ENCODE measurements around the gene MINK1.

The MINK1 gene

DNA sequence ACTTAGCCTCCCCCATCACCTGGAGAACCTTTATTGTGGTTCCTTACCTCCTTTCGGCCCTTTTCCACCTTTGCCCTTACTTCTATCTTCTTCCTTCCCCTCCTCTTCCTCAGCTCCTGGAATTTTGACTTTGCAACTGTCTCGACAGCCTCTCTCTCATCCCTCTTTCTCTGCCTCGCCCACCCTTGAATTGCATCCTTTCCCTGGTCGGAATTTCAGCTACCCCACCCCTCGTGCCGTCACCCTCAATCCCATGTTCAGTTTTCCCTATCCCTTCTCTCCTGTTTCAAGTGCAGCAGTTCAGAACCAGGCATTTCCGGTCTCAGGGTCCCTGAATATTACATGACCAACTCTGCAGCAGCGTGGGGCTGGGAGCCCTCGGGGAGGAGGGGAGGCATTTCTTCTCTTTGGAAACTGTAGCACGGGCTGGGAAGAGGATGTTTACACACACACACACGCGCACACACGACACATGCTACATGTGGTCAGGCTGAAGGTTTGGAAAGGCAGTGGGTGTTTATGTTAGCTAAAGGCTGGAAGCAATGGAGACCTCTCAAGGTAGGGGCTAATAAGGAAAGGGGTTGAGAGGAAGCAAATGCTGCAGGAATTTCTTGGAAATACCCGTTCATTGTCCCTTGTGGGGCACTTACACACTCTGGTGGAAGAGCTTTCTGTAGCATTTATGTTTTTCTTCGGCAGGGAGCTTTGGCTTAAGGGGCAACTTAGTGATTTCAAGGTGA, 971 bp downstream of the MINK1 start (continued):
- no peak for TF ChIP-seq ZNF138 (tag by site-specific recombination; IDR thresholded peaks at IDR 0.05; ENCODE audit: borderline replicate concordance)
- peak; percentile 81 for TF ChIP-seq KLF1 (tag by site-specific recombination; IDR thresholded peaks at IDR 0.05)
- no peak for TF ChIP-seq ZNF785 (tag by site-specific recombination; IDR thresholded peaks at IDR 0.05)
- TF ChIP-seq HOXA7 (CRISPR knock-in tag; IDR thresholded peaks at IDR 0.05; ENCODE audit: borderline replicate concordance), result no peak
- TF ChIP-seq ZNF600 (tag by site-specific recombination; IDR thresholded peaks at IDR 0.05), result peak; percentile 82
- TF ChIP-seq ZNF792 (tag by site-specific recombination; IDR thresholded peaks at IDR 0.05), result no peak
- no peak for TF ChIP-seq MYNN (tag by site-specific recombination; IDR thresholded peaks at IDR 0.05; ENCODE audit: borderline replicate concordance)
- TF ChIP-seq, protein P1, sequence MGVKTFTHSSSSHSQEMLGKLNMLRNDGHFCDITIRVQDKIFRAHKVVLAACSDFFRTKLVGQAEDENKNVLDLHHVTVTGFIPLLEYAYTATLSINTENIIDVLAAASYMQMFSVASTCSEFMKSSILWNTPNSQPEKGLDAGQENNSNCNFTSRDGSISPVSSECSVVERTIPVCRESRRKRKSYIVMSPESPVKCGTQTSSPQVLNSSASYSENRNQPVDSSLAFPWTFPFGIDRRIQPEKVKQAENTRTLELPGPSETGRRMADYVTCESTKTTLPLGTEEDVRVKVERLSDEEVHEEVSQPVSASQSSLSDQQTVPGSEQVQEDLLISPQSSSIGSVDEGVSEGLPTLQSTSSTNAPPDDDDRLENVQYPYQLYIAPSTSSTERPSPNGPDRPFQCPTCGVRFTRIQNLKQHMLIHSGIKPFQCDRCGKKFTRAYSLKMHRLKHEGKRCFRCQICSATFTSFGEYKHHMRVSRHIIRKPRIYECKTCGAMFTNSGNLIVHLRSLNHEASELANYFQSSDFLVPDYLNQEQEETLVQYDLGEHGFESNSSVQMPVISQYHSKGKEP (tag by site-specific recombination; IDR thresholded peaks at IDR 0.05), result no peak
- peak; percentile 75 for TF ChIP-seq ZBTB11 (tag by site-specific recombination; conservative IDR thresholded peaks at IDR 0.05; ENCODE audit: low read depth)
- 0 out of 2 replicates have a peak, but pooled peaks have one; percentile 10 for TF ChIP-seq ZNF24 (tag by site-specific recombination; IDR thresholded peaks at IDR 0.05)
- no peak for TF ChIP-seq TCF7L2 (IDR thresholded peaks at IDR 0.05; ENCODE audit: borderline replicate concordance, low read depth, low read length)
- TF ChIP-seq, protein P2, sequence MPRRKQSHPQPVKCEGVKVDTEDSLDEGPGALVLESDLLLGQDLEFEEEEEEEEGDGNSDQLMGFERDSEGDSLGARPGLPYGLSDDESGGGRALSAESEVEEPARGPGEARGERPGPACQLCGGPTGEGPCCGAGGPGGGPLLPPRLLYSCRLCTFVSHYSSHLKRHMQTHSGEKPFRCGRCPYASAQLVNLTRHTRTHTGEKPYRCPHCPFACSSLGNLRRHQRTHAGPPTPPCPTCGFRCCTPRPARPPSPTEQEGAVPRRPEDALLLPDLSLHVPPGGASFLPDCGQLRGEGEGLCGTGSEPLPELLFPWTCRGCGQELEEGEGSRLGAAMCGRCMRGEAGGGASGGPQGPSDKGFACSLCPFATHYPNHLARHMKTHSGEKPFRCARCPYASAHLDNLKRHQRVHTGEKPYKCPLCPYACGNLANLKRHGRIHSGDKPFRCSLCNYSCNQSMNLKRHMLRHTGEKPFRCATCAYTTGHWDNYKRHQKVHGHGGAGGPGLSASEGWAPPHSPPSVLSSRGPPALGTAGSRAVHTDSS (tag by site-specific recombination; IDR thresholded peaks at IDR 0.05), result peak; percentile 90
- no peak for TF ChIP-seq ZNF473 (tag by site-specific recombination; IDR thresholded peaks at IDR 0.05)
- TF ChIP-seq ZNF76 (tag by site-specific recombination; IDR thresholded peaks at IDR 0.05; ENCODE audit: borderline replicate concordance, low read depth), result peak; percentile 61; the same call in 1 of the 2 replicates
- TF ChIP-seq ZNF398 (tag by site-specific recombination; IDR thresholded peaks at IDR 0.05), result no peak
- no peak for TF ChIP-seq ZNF639 (tag by site-specific recombination; IDR thresholded peaks at IDR 0.05)
- TF ChIP-seq, protein P3, sequence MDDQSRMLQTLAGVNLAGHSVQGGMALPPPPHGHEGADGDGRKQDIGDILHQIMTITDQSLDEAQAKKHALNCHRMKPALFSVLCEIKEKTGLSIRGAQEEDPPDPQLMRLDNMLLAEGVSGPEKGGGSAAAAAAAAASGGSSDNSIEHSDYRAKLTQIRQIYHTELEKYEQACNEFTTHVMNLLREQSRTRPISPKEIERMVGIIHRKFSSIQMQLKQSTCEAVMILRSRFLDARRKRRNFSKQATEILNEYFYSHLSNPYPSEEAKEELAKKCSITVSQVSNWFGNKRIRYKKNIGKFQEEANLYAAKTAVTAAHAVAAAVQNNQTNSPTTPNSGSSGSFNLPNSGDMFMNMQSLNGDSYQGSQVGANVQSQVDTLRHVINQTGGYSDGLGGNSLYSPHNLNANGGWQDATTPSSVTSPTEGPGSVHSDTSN (CRISPR knock-in tag; IDR thresholded peaks at IDR 0.05), result no peak
- TF ChIP-seq ZNF354C (tag by site-specific recombination; IDR thresholded peaks at IDR 0.05; ENCODE audit: borderline replicate concordance, low read depth), result no peak
- TF ChIP-seq ZNF558 (tag by site-specific recombination; IDR thresholded peaks at IDR 0.05), result 0 out of 2 replicates have a peak, but pooled peaks have one; percentile 15
- TF ChIP-seq ZNF16 (tag by site-specific recombination; IDR thresholded peaks at IDR 0.05; ENCODE audit: low read depth), result no peak
- TF ChIP-seq ZEB2 (tag by site-specific recombination; IDR thresholded peaks at IDR 0.05), result no peak
- TF ChIP-seq, protein P4, sequence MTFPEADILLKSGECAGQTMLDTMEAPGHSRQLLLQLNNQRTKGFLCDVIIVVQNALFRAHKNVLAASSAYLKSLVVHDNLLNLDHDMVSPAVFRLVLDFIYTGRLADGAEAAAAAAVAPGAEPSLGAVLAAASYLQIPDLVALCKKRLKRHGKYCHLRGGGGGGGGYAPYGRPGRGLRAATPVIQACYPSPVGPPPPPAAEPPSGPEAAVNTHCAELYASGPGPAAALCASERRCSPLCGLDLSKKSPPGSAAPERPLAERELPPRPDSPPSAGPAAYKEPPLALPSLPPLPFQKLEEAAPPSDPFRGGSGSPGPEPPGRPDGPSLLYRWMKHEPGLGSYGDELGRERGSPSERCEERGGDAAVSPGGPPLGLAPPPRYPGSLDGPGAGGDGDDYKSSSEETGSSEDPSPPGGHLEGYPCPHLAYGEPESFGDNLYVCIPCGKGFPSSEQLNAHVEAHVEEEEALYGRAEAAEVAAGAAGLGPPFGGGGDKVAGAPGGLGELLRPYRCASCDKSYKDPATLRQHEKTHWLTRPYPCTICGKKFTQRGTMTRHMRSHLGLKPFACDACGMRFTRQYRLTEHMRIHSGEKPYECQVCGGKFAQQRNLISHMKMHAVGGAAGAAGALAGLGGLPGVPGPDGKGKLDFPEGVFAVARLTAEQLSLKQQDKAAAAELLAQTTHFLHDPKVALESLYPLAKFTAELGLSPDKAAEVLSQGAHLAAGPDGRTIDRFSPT (tag by site-specific recombination; IDR thresholded peaks at IDR 0.05), result peak; percentile 13; the same call in 1 of the 2 replicates
- no peak; the same call in 1 of the 2 replicates for TF ChIP-seq ZNF394 (tag by site-specific recombination; IDR thresholded peaks at IDR 0.05; ENCODE audit: borderline replicate concordance)
- 0 out of 2 replicates have a peak, but pooled peaks have one; percentile 8 for TF ChIP-seq ZFHX2 (tag by site-specific recombination; conservative IDR thresholded peaks at IDR 0.05)
